IMR-90 (cell line): ENCODE measurements around the gene AUTS2. TPM values are rescaled to one million over a fixed set of nuclear protein-coding genes. Genes with fewer than 3 reads are reported as not detected.

Experiments used
- ATAC-seq: fragments of 200-7000 bp; cut with Tn5 transposase; 2 replicates; pipeline ENCODE4 v1.9.1; 2020; ENCODE audit warnings: low read depth, mild to moderate bottlenecking, moderate library complexity
- BruUV-seq: library from RNA; stranded (reverse); fragments of 400-500 nt; replicated peaks from 2 replicates; lab custom pipeline; 2021; lab: Mats Ljungman, UMichigan
- CTCF ChIA-PET: fragments of 300-600 bp; formaldehyde crosslinking; extraction: SDS; loops from one replicate; lab custom pipeline; 2021; ENCODE audit warnings: antibody characterized with exemption; lab: Yijun Ruan, JAX
- POLR2A ChIA-PET: fragments of 300-600 bp; sonication (Branson Sonifier 250); formaldehyde crosslinking; loops from one replicate; lab custom pipeline; 2022; ENCODE audit warnings: antibody characterized with exemption; ENCODE audit not compliant: unreplicated experiment; lab: Charles Lee
- DNase-seq: peaks from one replicate; pipeline ENCODE4 v3.0.0; 2013
- H2AFZ ChIP-seq: replicated peaks from 2 replicates; pipeline ENCODE3; 2013; ENCODE audit warnings: low read length, mild to moderate bottlenecking; ENCODE audit not compliant: poor library complexity
- H2AK5ac ChIP-seq: 2 replicates; pipeline ENCODE4 v1.6.1; 2013; ENCODE audit warnings: low read depth, low read length, inconsistent platforms
- H2AK9ac ChIP-seq: replicated peaks from 2 replicates; pipeline ENCODE3; 2013; ENCODE audit warnings: mild to moderate bottlenecking, low read depth, low read length, moderate library complexity; ENCODE audit not compliant: poor library complexity
- H2BK120ac ChIP-seq: 2 replicates; pipeline ENCODE4 v1.6.1; 2013; ENCODE audit warnings: low read depth, low read length, inconsistent platforms
- H2BK15ac ChIP-seq: 3 replicates; pipeline ENCODE4 v1.6.1; 2013; ENCODE audit warnings: low read depth, low read length, inconsistent platforms
- H2BK20ac ChIP-seq: 2 replicates; pipeline ENCODE4 v1.6.1; 2013; ENCODE audit warnings: low read depth, mild to moderate bottlenecking, inconsistent platforms, low read length, moderate library complexity
- H2BK5ac ChIP-seq: 2 replicates; pipeline ENCODE4 v1.6.1; 2013; ENCODE audit warnings: mild to moderate bottlenecking, low read depth, low read length, inconsistent platforms; ENCODE audit not compliant: poor library complexity, severe bottlenecking
- H3K14ac ChIP-seq: replicated peaks from 2 replicates; pipeline ENCODE4 v1.6.1; 2013; ENCODE audit warnings: low read depth, low read length, inconsistent platforms
- H3K18ac ChIP-seq: 2 replicates; pipeline ENCODE4 v1.6.1; 2013; ENCODE audit warnings: low read depth, low read length, control low read depth
- H3K23ac ChIP-seq: 2 replicates; pipeline ENCODE4 v1.6.1; 2013; ENCODE audit warnings: low read depth, low read length, inconsistent platforms
- H3K27ac ChIP-seq: 2 replicates; pipeline ENCODE4 v1.5.1; 2013; ENCODE audit warnings: mild to moderate bottlenecking, control low read depth, low read length; ENCODE audit not compliant: insufficient read depth
- H3K27me3 ChIP-seq: 2 replicates; pipeline ENCODE4 v1.6.1; 2013; ENCODE audit warnings: low read length; ENCODE audit not compliant: control insufficient read depth, insufficient read depth
- H3K36me3 ChIP-seq: 2 replicates; pipeline ENCODE4 v1.6.1; 2013; ENCODE audit warnings: low read length, mixed read lengths; ENCODE audit not compliant: control insufficient read depth, insufficient read depth
- H3K4ac ChIP-seq: 2 replicates; pipeline ENCODE4 v1.6.1; 2013; ENCODE audit warnings: low read depth, low read length, inconsistent platforms
- H3K4me1 ChIP-seq: 2 replicates; pipeline ENCODE4 v1.6.1; 2013; ENCODE audit warnings: low read length, mixed read lengths; ENCODE audit not compliant: control insufficient read depth, insufficient read depth
- H3K4me2 ChIP-seq: 2 replicates; pipeline ENCODE4 v1.6.1; 2013; ENCODE audit warnings: low read depth, mild to moderate bottlenecking, control low read depth, low read length, moderate library complexity
- H3K4me3 ChIP-seq: 2 replicates; pipeline ENCODE4 v1.5.1; 2013; ENCODE audit warnings: low read depth, mild to moderate bottlenecking, control low read depth, low read length, moderate library complexity; ENCODE audit not compliant: insufficient read depth
- H3K56ac ChIP-seq: 2 replicates; pipeline ENCODE4 v1.6.1; 2013; ENCODE audit warnings: low read length, inconsistent platforms; ENCODE audit not compliant: insufficient read depth; ENCODE audit errors: extremely low read depth
- H3K79me1 ChIP-seq, 2 experiments: 2 replicates each; pipeline ENCODE4 v1.6.1; 2013; ENCODE audit warnings: low read length in 2 of 2, inconsistent platforms in 1 of 2, low read depth in 1 of 2
- H3K9ac ChIP-seq: 2 replicates; pipeline ENCODE4 v1.6.1; 2013; ENCODE audit warnings: low read depth, low read length, control low read depth
- H3K9me1 ChIP-seq: 2 replicates; pipeline ENCODE4 v1.6.1; 2013; ENCODE audit warnings: low read length, inconsistent platforms; ENCODE audit not compliant: insufficient read depth
- H3K9me3 ChIP-seq: 2 replicates; pipeline ENCODE4 v1.6.1; 2013; ENCODE audit warnings: low read length; ENCODE audit not compliant: control insufficient read depth, insufficient read depth
- H4K20me1 ChIP-seq: 2 replicates; pipeline ENCODE4 v1.6.1; 2013; ENCODE audit warnings: low read length, inconsistent platforms; ENCODE audit not compliant: insufficient read depth
- H4K5ac ChIP-seq: 2 replicates; pipeline ENCODE4 v1.6.1; 2013; ENCODE audit warnings: mild to moderate bottlenecking, low read depth, low read length, control low read depth
- H4K8ac ChIP-seq, 2 experiments: 2 replicates each; pipeline ENCODE4 v1.6.1; 2013; ENCODE audit warnings: low read depth in 2 of 2, low read length in 2 of 2, control low read depth in 1 of 2, inconsistent platforms in 1 of 2
- H4K91ac ChIP-seq: 2 replicates; pipeline ENCODE4 v1.6.1; 2013; ENCODE audit warnings: low read depth, low read length, inconsistent platforms; ENCODE audit not compliant: insufficient read depth
- CHD1 ChIP-seq: IDR thresholded peaks from 2 replicates; pipeline ENCODE4 v1.6.1; 2012; ENCODE audit warnings: low read depth, low read length, improper control_type of control experiment
- CTCF ChIP-seq: conservative IDR thresholded peaks from 2 replicates; pipeline ENCODE4 v1.5.1; 2012; ENCODE audit warnings: mild to moderate bottlenecking, low read depth, low read length, improper control_type of control experiment
- MAFK ChIP-seq: IDR thresholded peaks from 2 replicates; pipeline ENCODE4 v1.6.1; 2012; ENCODE audit warnings: low read depth, low read length, improper control_type of control experiment
- POLR2A ChIP-seq: IDR thresholded peaks from 2 replicates; pipeline ENCODE4 v1.6.1; 2012; ENCODE audit warnings: mild to moderate bottlenecking, low read depth, low read length
- WGBS, 2 experiments: methylation state at CpG; one replicate each; pipeline versions ENCODE4 v1.1.5 to v1.1.7; 2013; ENCODE audit warnings: missing lambda C conversion rate in 2 of 2; ENCODE audit not compliant: insufficient read length in 1 of 2; ENCODE audit errors: extremely low coverage in 2 of 2; 5-methylcytosine and 5-hydroxymethylcytosine counted together
- dilution Hi-C: fragments of 300-500 bp; cut with HindIII; formaldehyde crosslinking; loops from one replicate; pipeline ENCODE4 v1.14.3; 2018; ENCODE audit warnings: low sequenced_read_pairs; ENCODE audit not compliant: unreplicated experiment
- in situ Hi-C: fragments of 300-500 bp; cut with MboI; formaldehyde crosslinking; loops from 3 replicates; pipeline ENCODE4 v1.14.3; 2019; ENCODE audit warnings: low sequenced_read_pairs, inconsistent platforms, mixed read lengths
- intact Hi-C: fragments of 100-400 bp; cut with micrococcal nuclease; formaldehyde crosslinking; loops from 2 replicates; pipeline ENCODE4 v1.10.0; 2022
- polyA plus RNA-seq, 3 experiments: library from polyadenylated mRNA; depleted of rRNA; stranded (reverse); fragments of >200 nt; gene quantifications; 2 replicates each; pipeline ENCODE4 v1.2.3, GENCODE V29; 2012; ENCODE audit warnings: low replicate concordance in 1 of 3
- total RNA-seq: library from RNA; depleted of rRNA; stranded (reverse); fragments of >200 nt; gene quantifications from 2 replicates; pipeline ENCODE4 v1.2.3, GENCODE V29; 2012

Gene AUTS2
- total and polyA plus RNA-seq, 2 of the 4 experiments (the other 2 are of a cell fraction), result 0.90 to 3.0 TPM

DNA sequence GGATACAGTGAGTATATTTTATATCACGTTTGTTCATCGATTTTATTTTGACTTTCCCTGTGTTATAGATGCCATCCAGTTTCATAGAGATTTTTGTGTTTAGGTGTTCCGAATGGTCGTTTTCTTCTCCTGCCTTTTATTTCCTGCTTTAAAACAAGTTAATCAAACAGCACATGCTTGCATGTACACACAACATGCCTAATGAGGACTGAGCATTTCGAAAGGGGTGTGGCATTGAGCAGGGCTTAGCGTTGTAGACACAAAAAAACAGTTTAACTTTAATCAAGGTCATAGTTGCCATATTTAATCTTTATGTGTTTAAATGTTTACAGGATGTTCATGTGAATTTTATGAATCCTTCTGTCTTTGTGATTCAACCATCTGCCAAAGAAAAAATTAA, 1103.2 kb downstream of the AUTS2 start:
- H3K18ac ChIP-seq, result no peak overlapping the region
- H4K5ac ChIP-seq, result no peak overlapping the region
- DNase-seq (no peak), ATAC-seq (no peak)
- POLR2A ChIA-PET, result no interaction called here
- no peak overlapping the region for H3K23ac ChIP-seq
- TF ChIP-seq CTCF (no peak), MAFK (no peak), CHD1 (no peak), POLR2A (no peak)
- H3K14ac ChIP-seq, result no peak overlapping the region
- no peaks in the 10 kb centered on the region for H3K36me3 ChIP-seq
- no TSS peak for BruUV-seq
- dilution Hi-C loops, result no loop called here
- H3K9me1 ChIP-seq, result no peaks in the 10 kb centered on the region
- H3K79me1 ChIP-seq, result peaks cover 0 to 13% of the 10 kb centered on the region in 2 experiments; a peak in 1 of 4 replicates
- H2AFZ ChIP-seq, result no peak overlapping the region
- H3K4ac ChIP-seq, result no peak overlapping the region
- H4K8ac ChIP-seq, result no peak overlapping the region
- no peak overlapping the region for H2BK15ac ChIP-seq
- in situ Hi-C loops, result no loop called here
- H3K56ac ChIP-seq, result no peak overlapping the region
- no peak overlapping the region for H3K4me3 ChIP-seq
- H4K91ac ChIP-seq, result no peak overlapping the region
- H3K9ac ChIP-seq, result no peak overlapping the region
- H4K20me1 ChIP-seq, result no peaks in the 10 kb centered on the region
- no peaks in the 10 kb centered on the region for H3K9me3 ChIP-seq
- no peak overlapping the region for H2AK9ac ChIP-seq
- no peak overlapping the region for H2AK5ac ChIP-seq
- intact Hi-C loops, result no loop called here
- no peak overlapping the region for H2BK5ac ChIP-seq
- no peak overlapping the region for H3K4me2 ChIP-seq
- H2BK120ac ChIP-seq, result no peak overlapping the region
- no peaks in the 10 kb centered on the region; the same call in 1 of the 2 replicates for H3K4me1 ChIP-seq
- WGBS, 2 experiments, result no CpG with 5 or more reads among the region's 6 CpGs
- no peaks in the 10 kb centered on the region for H3K27me3 ChIP-seq
- no peak overlapping the region for H3K27ac ChIP-seq
- no peak overlapping the region for H2BK20ac ChIP-seq
- CTCF ChIA-PET, result no interaction called here
